GM19025 (cell line): Measurements from ENCODE around the gene MVK.

ENCODE experiments used
- ATAC-seq: cut with Tn5 transposase; IDR thresholded peaks from one replicate; pipeline ENCODE4 v1.9.1; 2021; ENCODE audit warnings: mild to moderate bottlenecking, low read depth, moderate library complexity; ENCODE audit not compliant: unreplicated experiment

Gene MVK

GRCh38 chr12:109563291-109564284 is 10.0 kb upstream of the MVK start:
- ATAC-seq = no peak

GRCh38 chr12:109566424-109566823 is 7.2 kb upstream of the MVK start:
- no peak for ATAC-seq

- no peak for ATAC-seq
Measured at GRCh38 chr12:109567296-109567695, 6.3 kb upstream of the MVK start.

- ATAC-seq = no peak
Measured at GRCh38 chr12:109567967-109568366, 5.6 kb upstream of the MVK start.

- no peak for ATAC-seq
Measured at GRCh38 chr12:109568486-109568885, 5.1 kb upstream of the MVK start.

- ATAC-seq = no peak
Measured at GRCh38 chr12:109571773-109572505, 1.7 kb upstream of the MVK start.

GRCh38 chr12:109572506-109572845 is 1.1 kb upstream of the MVK start:
- no peak for ATAC-seq

GRCh38 chr12:109573914-109574244 is 285 bp downstream of the MVK start:
- no peak for ATAC-seq

- ATAC-seq = no peak
Measured at GRCh38 chr12:109575683-109576082, 2.1 kb downstream of the MVK start.

- ATAC-seq = no peak
Measured at GRCh38 chr12:109577311-109577710, 3.7 kb downstream of the MVK start.

GRCh38 chr12:109578330-109578927 is 4.8 kb downstream of the MVK start:
- ATAC-seq = no peak

GRCh38 chr12:109579639-109580038 is 6.0 kb downstream of the MVK start:
- ATAC-seq = no peak

- ATAC-seq = no peak
Measured at GRCh38 chr12:109580272-109580671, 6.7 kb downstream of the MVK start.

- ATAC-seq = no peak
Measured at GRCh38 chr12:109580684-109581333, 7.2 kb downstream of the MVK start.

GRCh38 chr12:109581334-109581691 is 7.7 kb downstream of the MVK start:
- no peak for ATAC-seq

GRCh38 chr12:109581856-109582255 is 8.3 kb downstream of the MVK start:
- ATAC-seq = no peak

- ATAC-seq = no peak
Measured at GRCh38 chr12:109582636-109583035, 9.0 kb downstream of the MVK start.

GRCh38 chr12:109583733-109584132 is 10.1 kb downstream of the MVK start:
- no peak for ATAC-seq

GRCh38 chr12:109586385-109587296 is 13.0 kb downstream of the MVK start:
- no peak for ATAC-seq

- ATAC-seq = no peak
Measured at GRCh38 chr12:109587921-109588320, 14.3 kb downstream of the MVK start.
